CD14-positive monocyte (primary cell): ENCODE measurements around the gene PELI2. TPM values are rescaled to one million over a fixed set of nuclear protein-coding genes. Genes with fewer than 3 reads are reported as not detected.
A peak's percentile ranks its signal among the peaks of the same experiment; 100 is the strongest.

Experiments used
- DNase-seq, 3 donors: peaks; one replicate each; pipeline ENCODE4 v3.0.0-alpha.2; 2011 to 2022
- H2AFZ ChIP-seq: 2 replicates; pipeline ENCODE4 v1.6.0; 2012; ENCODE audit warnings: mild to moderate bottlenecking, low read depth, low read length, inconsistent platforms; ENCODE audit not compliant: insufficient read depth, poor library complexity, severe bottlenecking
- H3K27ac ChIP-seq, 2 donors: 1 replicate in 1 of 2; 2 replicates in 1 of 2; pipeline ENCODE4 v1.5.1; 2012 to 2013; ENCODE audit warnings: low read length in 2 of 2, control low read depth in 1 of 2, inconsistent platforms in 1 of 2, low read depth in 1 of 2, mild to moderate bottlenecking in 1 of 2
- H3K27me3 ChIP-seq, 2 donors: one replicate each; pipeline versions ENCODE4 v1.6.0 to v1.6.1; 2011 to 2013; ENCODE audit warnings: low read length in 2 of 2; ENCODE audit not compliant: control insufficient read depth in 2 of 2, insufficient read depth in 2 of 2
- H3K36me3 ChIP-seq, 2 donors: replicated peaks in 1 of 2; 1 replicate in 1 of 2; 2 replicates in 1 of 2; pipeline versions ENCODE4 v1.5.1 to v1.6.1; 2012 to 2013; ENCODE audit warnings: low read length in 2 of 2, control low read depth in 1 of 2, inconsistent platforms in 1 of 2, mild to moderate bottlenecking in 1 of 2; ENCODE audit not compliant: insufficient read depth in 2 of 2, control insufficient read depth in 1 of 2
- H3K4me1 ChIP-seq, 2 donors: 1 replicate in 1 of 2; 2 replicates in 1 of 2; pipeline versions ENCODE4 v1.5.1 to v1.6.1; 2012 to 2013; ENCODE audit warnings: low read length in 2 of 2, control low read depth in 1 of 2, inconsistent platforms in 1 of 2, mild to moderate bottlenecking in 1 of 2, moderate library complexity in 1 of 2; ENCODE audit not compliant: insufficient read depth in 2 of 2, control insufficient read depth in 1 of 2
- H3K4me2 ChIP-seq: replicated peaks from 2 replicates; pipeline ENCODE3; 2012; ENCODE audit warnings: low read length, moderate library complexity, mild to moderate bottlenecking; ENCODE audit not compliant: poor library complexity, severe bottlenecking; ENCODE audit errors: extremely low read depth
- H3K4me3 ChIP-seq, 3 experiments: fragments of 200-600 bp in 1 of 3; sonication (generic) in 1 of 3; replicated peaks in 1 of 3; 1 replicate in 2 of 3; 2 replicates in 1 of 3; pipeline ENCODE4 v1.5.1; 2011 to 2013; ENCODE audit warnings: low read length in 3 of 3, mild to moderate bottlenecking in 3 of 3, control low read depth in 2 of 3, low read depth in 2 of 3, inconsistent platforms in 1 of 3, moderate library complexity in 1 of 3
- H3K79me2 ChIP-seq: 2 replicates; pipeline ENCODE4 v1.6.0; 2012; ENCODE audit warnings: mild to moderate bottlenecking, control low read depth, inconsistent platforms, low read length, moderate library complexity; ENCODE audit not compliant: insufficient read depth
- H3K9ac ChIP-seq: 2 replicates; pipeline ENCODE4 v1.6.0; 2017; ENCODE audit warnings: low read length, mild to moderate bottlenecking; ENCODE audit not compliant: insufficient read depth, poor library complexity, severe bottlenecking
- H3K9me3 ChIP-seq, 2 donors: replicated peaks in 1 of 2; 1 replicate in 1 of 2; 2 replicates in 1 of 2; pipeline versions ENCODE4 v1.5.1 to v1.6.1; 2012 to 2013; ENCODE audit warnings: low read length in 2 of 2, control low read depth in 1 of 2; ENCODE audit not compliant: control insufficient read depth in 1 of 2, insufficient read depth in 1 of 2
- H4K20me1 ChIP-seq: 2 replicates; pipeline ENCODE4 v1.6.0; 2012; ENCODE audit warnings: mild to moderate bottlenecking, low read length, control low read depth, moderate library complexity; ENCODE audit not compliant: insufficient read depth
- H3K27ac Mint-ChIP-seq, 7 donors: one replicate each; pipeline ENCODE4 v1.8.0; 2020; ENCODE audit warnings: mild to moderate bottlenecking in 7 of 7, mixed read lengths in 7 of 7, moderate library complexity in 6 of 7, inconsistent platforms in 2 of 7
- H3K27me3 Mint-ChIP-seq, 3 donors: one replicate each; pipeline ENCODE4 v1.8.0; 2021 to 2022; ENCODE audit warnings: low read depth in 3 of 3, mild to moderate bottlenecking in 3 of 3, mixed read lengths in 3 of 3, moderate library complexity in 3 of 3, inconsistent platforms in 1 of 3
- H3K36me3 Mint-ChIP-seq, 2 donors: one replicate each; pipeline ENCODE4 v1.8.0; 2020; ENCODE audit warnings: mixed read lengths in 2 of 2, inconsistent platforms in 1 of 2, mild to moderate bottlenecking in 1 of 2
- H3K4me1 Mint-ChIP-seq: one replicate; pipeline ENCODE4 v1.8.0; 2020; ENCODE audit warnings: mild to moderate bottlenecking, mixed read lengths
- H3K4me3 Mint-ChIP-seq, 2 donors: one replicate each; pipeline ENCODE4 v1.8.0; 2020; ENCODE audit warnings: mild to moderate bottlenecking in 2 of 2, mixed read lengths in 2 of 2, moderate library complexity in 1 of 2
- H3K9me3 Mint-ChIP-seq, 7 donors: one replicate each; pipeline ENCODE4 v1.8.0; 2020 to 2022; ENCODE audit warnings: mixed read lengths in 7 of 7, mild to moderate bottlenecking in 6 of 7, moderate library complexity in 6 of 7, inconsistent platforms in 2 of 7
- WGBS: methylation state at CpG from one replicate; pipeline ENCODE4 v1.1.5; 2013; ENCODE audit warnings: missing lambda C conversion rate; ENCODE audit not compliant: insufficient coverage; 5-methylcytosine and 5-hydroxymethylcytosine counted together
- intact Hi-C, 2 donors: fragments of 100-400 bp; cut with micrococcal nuclease; formaldehyde crosslinking; loops; one replicate each; pipeline versions ENCODE4 v1.15.0 to v1.15.1; 2023
- polyA plus RNA-seq, 3 donors: library from polyadenylated mRNA; depleted of rRNA in 1 of 3; unstranded in 2 of 3; stranded (reverse) in 1 of 3; fragments of 300-500 nt in 2 of 3; fragments of >200 nt in 1 of 3; fragmentation: Illumina TruSeq in 2 of 3; gene quantifications; 1 replicate in 2 of 3; 2 replicates in 1 of 3; pipeline ENCODE4 v1.2.3, GENCODE V29; 2012 to 2021
- TF ChIP-seq, protein P1 (sequence below): fragments of 200-600 bp; IDR thresholded peaks from one replicate; pipeline ENCODE4 v1.8.0; 2022; ENCODE audit warnings: antibody characterized with exemption, mild to moderate bottlenecking

Gene PELI2
- polyA plus RNA-seq, 3 donors, result 10.1 to 35.8 (median 12.5) TPM

DNA sequence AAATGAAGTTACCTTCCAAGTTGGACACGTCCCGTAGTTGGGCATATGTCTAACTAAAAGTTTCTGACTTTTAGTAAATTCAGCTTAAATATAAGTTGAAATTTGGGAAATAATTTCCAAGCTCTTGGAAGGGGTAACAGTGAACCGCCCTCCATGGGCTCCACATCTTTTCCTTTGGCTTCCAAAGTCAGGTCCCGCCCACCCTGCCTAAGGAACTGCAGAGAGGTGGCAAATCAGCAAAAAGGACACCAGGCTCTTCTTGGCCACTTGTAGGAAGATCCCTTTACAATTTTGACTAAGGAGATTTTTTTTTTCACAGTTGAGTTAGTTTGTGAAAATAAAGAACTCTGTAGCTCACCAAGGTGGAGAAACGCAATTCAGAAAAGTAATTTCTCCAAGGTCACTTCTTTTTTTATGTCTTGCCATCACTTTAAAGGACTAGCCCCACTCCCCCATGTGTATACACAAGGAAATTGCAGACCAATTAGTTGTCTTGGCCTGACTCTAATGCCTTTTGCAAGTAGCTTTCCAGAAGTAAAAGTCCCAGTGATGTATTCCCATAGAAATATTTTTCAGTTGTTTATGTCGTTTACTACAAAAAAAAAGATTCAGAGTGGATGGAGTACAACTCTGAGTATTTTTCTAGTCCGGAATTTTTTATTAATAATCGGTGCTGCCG lies 181.2 kb downstream of the PELI2 start:
- no peaks in the 10 kb centered on the region for H3K4me1 ChIP-seq
- H4K20me1 ChIP-seq, result peaks cover 23% of the 10 kb centered on the region
- TF ChIP-seq, protein P1, sequence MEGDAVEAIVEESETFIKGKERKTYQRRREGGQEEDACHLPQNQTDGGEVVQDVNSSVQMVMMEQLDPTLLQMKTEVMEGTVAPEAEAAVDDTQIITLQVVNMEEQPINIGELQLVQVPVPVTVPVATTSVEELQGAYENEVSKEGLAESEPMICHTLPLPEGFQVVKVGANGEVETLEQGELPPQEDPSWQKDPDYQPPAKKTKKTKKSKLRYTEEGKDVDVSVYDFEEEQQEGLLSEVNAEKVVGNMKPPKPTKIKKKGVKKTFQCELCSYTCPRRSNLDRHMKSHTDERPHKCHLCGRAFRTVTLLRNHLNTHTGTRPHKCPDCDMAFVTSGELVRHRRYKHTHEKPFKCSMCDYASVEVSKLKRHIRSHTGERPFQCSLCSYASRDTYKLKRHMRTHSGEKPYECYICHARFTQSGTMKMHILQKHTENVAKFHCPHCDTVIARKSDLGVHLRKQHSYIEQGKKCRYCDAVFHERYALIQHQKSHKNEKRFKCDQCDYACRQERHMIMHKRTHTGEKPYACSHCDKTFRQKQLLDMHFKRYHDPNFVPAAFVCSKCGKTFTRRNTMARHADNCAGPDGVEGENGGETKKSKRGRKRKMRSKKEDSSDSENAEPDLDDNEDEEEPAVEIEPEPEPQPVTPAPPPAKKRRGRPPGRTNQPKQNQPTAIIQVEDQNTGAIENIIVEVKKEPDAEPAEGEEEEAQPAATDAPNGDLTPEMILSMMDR, result no peak
- Mint-ChIP-seq H3K4me3 (no peak overlapping the region), H3K4me1 (no peaks in the 10 kb centered on the region), H3K9me3 (peaks cover 0 to 2% (median 0%) of the 10 kb centered on the region in 7 donors), H3K36me3 (peaks cover 42 to 62% of the 10 kb centered on the region in 2 donors), H3K27ac (peak overlapping the region in 1 of 7 donors; percentile 9), H3K27me3 (peaks cover 0 to 2% (median 0%) of the 10 kb centered on the region in 3 donors)
- H3K27me3 ChIP-seq, result no peaks in the 10 kb centered on the region
- H3K4me3 ChIP-seq, result no peak overlapping the region
- no peak overlapping the region for H3K9ac ChIP-seq
- no peaks in the 10 kb centered on the region for H3K9me3 ChIP-seq
- DNase-seq, result no peak
- H3K36me3 ChIP-seq, result peaks cover 39 to 63% of the 10 kb centered on the region in 2 donors
- no peaks in the 10 kb centered on the region for H3K79me2 ChIP-seq
- WGBS, result no CpG with 5 or more reads among the region's 9 CpGs
- no peak overlapping the region for H2AFZ ChIP-seq
- H3K27ac ChIP-seq, result no peak overlapping the region
- intact Hi-C loops, result no loop called here
- H3K4me2 ChIP-seq, result no peak overlapping the region

DNA sequence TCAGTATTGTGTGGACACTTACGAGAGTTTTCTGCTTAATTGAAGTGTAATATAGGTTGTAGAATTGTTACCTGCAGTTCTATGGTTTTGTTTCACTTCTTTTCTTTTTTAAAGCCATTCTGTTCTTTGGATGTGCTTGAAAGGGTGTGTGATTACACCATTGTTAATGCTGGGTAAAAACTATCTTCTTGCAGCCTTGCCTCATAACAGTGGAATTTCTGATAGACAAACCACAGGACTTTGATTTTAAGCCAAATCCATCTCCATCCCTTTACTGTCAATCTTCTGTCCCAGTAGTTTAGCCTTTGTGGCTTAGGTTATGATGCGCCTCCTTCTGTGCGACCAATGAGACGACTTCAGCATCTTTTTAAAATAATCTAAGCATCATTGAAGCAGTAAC lies 182.3 kb downstream of the PELI2 start:
- Mint-ChIP-seq H3K9me3 (peaks cover 0 to 4% (median 0%) of the 10 kb centered on the region in 7 donors), H3K36me3 (peaks cover 33 to 52% of the 10 kb centered on the region in 2 donors), H3K4me1 (no peaks in the 10 kb centered on the region), H3K27ac (no peak overlapping the region), H3K4me3 (no peak overlapping the region), H3K27me3 (no peaks in the 10 kb centered on the region)
- Histone ChIP-seq H3K4me2 (no peak overlapping the region), H3K4me1 (no peaks in the 10 kb centered on the region), H3K9me3 (no peaks in the 10 kb centered on the region), H4K20me1 (peaks cover 14% of the 10 kb centered on the region), H3K9ac (no peak overlapping the region), H3K4me3 (no peak overlapping the region), H3K79me2 (no peaks in the 10 kb centered on the region), H2AFZ (no peak overlapping the region), H3K36me3 (peaks cover 32 to 53% of the 10 kb centered on the region in 2 donors), H3K27ac (no peak overlapping the region), H3K27me3 (no peaks in the 10 kb centered on the region)
- no peak for DNase-seq
- no CpG with 5 or more reads among the region's 4 CpGs for WGBS
- TF ChIP-seq, protein P1, result no peak
- intact Hi-C loops, result no loop called here
